ENCODE data around the gene PDE10A. TPM values are rescaled to one million over a fixed set of nuclear protein-coding genes. Genes with fewer than 3 reads are reported as not detected.
"Not testable (repeated sequence)": the region's sequence is repeated elsewhere in the genome, so short reads cannot be mapped to it uniquely, and the experiment has no call there.

The PDE10A gene
- total and polyA plus RNA-seq, 2 donors = 1.8 to 26.6 TPM

GRCh38 chr6:165545806-165546205 lies 117.2 kb downstream of the PDE10A start:
- Histone ChIP-seq H3K4me1 (ENCODE audit: insufficient read depth) (peaks cover 1% of the 10 kb centered on the region), H3K27ac (ENCODE audit: low read depth) (no peak overlapping the region), H3K4me3 (ENCODE audit: low read depth, low read length) (no peak overlapping the region), H3K36me3 (ENCODE audit: insufficient read depth) (no peaks in the 10 kb centered on the region)
- 40% methylated on average over 2 of the region's 2 CpGs for WGBS
- no peak for DNase-seq (ENCODE audit: extremely low spot score)

GRCh38 chr6:165543781-165544180 lies 119.3 kb downstream of the PDE10A start:
- H3K27ac ChIP-seq (ENCODE audit: low read depth) = no peak overlapping the region
- 82% methylated on average over 4 of the region's 4 CpGs for WGBS
- H3K4me3 ChIP-seq (ENCODE audit: low read depth, low read length) = no peak overlapping the region
- no peak for DNase-seq (ENCODE audit: extremely low spot score)
- H3K4me1 ChIP-seq (ENCODE audit: insufficient read depth) = peaks cover 1% of the 10 kb centered on the region
- no peaks in the 10 kb centered on the region for H3K36me3 ChIP-seq (ENCODE audit: insufficient read depth)

GRCh38 chr6:165536911-165537310 lies 126.1 kb downstream of the PDE10A start:
- no peak for DNase-seq (ENCODE audit: extremely low spot score)
- H3K36me3 ChIP-seq (ENCODE audit: insufficient read depth) = no peaks in the 10 kb centered on the region
- WGBS = 91% methylated on average over 4 of the region's 4 CpGs
- H3K4me1 ChIP-seq (ENCODE audit: insufficient read depth) = no peaks in the 10 kb centered on the region
- H3K4me3 ChIP-seq (ENCODE audit: low read depth, low read length) = no peak overlapping the region
- H3K27ac ChIP-seq (ENCODE audit: low read depth) = no peak overlapping the region

- Histone ChIP-seq H3K27ac (ENCODE audit: low read depth) (no peak overlapping the region), H3K4me3 (ENCODE audit: low read depth, low read length) (no peak overlapping the region), H3K36me3 (ENCODE audit: insufficient read depth) (no peaks in the 10 kb centered on the region), H3K4me1 (ENCODE audit: insufficient read depth) (no peaks in the 10 kb centered on the region)
- DNase-seq (ENCODE audit: extremely low spot score) = no peak
- 88% methylated on average over 3 of the region's 3 CpGs for WGBS
Measured at GRCh38 chr6:165519316-165519715, 143.7 kb downstream of the PDE10A start.

- no peak overlapping the region for H3K4me3 ChIP-seq (ENCODE audit: low read depth, low read length)
- no peaks in the 10 kb centered on the region for H3K36me3 ChIP-seq (ENCODE audit: insufficient read depth)
- no peaks in the 10 kb centered on the region for H3K4me1 ChIP-seq (ENCODE audit: insufficient read depth)
- DNase-seq (ENCODE audit: extremely low spot score) = no peak
- 48% methylated on average over 6 of the region's 6 CpGs for WGBS
- H3K27ac ChIP-seq (ENCODE audit: low read depth) = no peak overlapping the region
Measured at GRCh38 chr6:165515963-165516624, 146.9 kb downstream of the PDE10A start.

GRCh38 chr6:165514621-165515020 lies 148.4 kb downstream of the PDE10A start:
- DNase-seq (ENCODE audit: extremely low spot score) = no peak
- H3K27ac ChIP-seq (ENCODE audit: low read depth) = no peak overlapping the region
- H3K4me1 ChIP-seq (ENCODE audit: insufficient read depth) = no peaks in the 10 kb centered on the region
- H3K36me3 ChIP-seq (ENCODE audit: insufficient read depth) = no peaks in the 10 kb centered on the region
- WGBS = 97% methylated on average over 4 of the region's 4 CpGs
- H3K4me3 ChIP-seq (ENCODE audit: low read depth, low read length) = no peak overlapping the region

- no peaks in the 10 kb centered on the region for H3K36me3 ChIP-seq (ENCODE audit: insufficient read depth)
- H3K4me1 ChIP-seq (ENCODE audit: insufficient read depth) = no peaks in the 10 kb centered on the region
- no peak for DNase-seq (ENCODE audit: extremely low spot score)
- no peak overlapping the region for H3K4me3 ChIP-seq (ENCODE audit: low read depth, low read length)
- no peak overlapping the region for H3K27ac ChIP-seq (ENCODE audit: low read depth)
Measured at GRCh38 chr6:165511807-165512206, 151.2 kb downstream of the PDE10A start.

GRCh38 chr6:165508321-165508869 lies 154.6 kb downstream of the PDE10A start:
- H3K36me3 ChIP-seq (ENCODE audit: insufficient read depth) = no peaks in the 10 kb centered on the region
- 34% methylated on average over 2 of the region's 2 CpGs for WGBS

GRCh38 chr6:165506657-165507056 lies 156.4 kb downstream of the PDE10A start:
- no peak overlapping the region for H3K4me3 ChIP-seq (ENCODE audit: low read depth, low read length)
- no peaks in the 10 kb centered on the region for H3K4me1 ChIP-seq (ENCODE audit: insufficient read depth)
- H3K36me3 ChIP-seq (ENCODE audit: insufficient read depth) = no peaks in the 10 kb centered on the region
- no peak overlapping the region for H3K27ac ChIP-seq (ENCODE audit: low read depth)
- 92% methylated on average over 2 of the region's 2 CpGs for WGBS
- no peak for DNase-seq (ENCODE audit: extremely low spot score)

More at GRCh38 chr6:165508321-165508869, 154.6 kb downstream of the PDE10A start:
- Histone ChIP-seq H3K4me1 (ENCODE audit: insufficient read depth) (no peaks in the 10 kb centered on the region), H3K27ac (ENCODE audit: low read depth) (no peak overlapping the region), H3K4me3 (ENCODE audit: low read depth, low read length) (no peak overlapping the region)
- DNase-seq (ENCODE audit: extremely low spot score) = no peak

GRCh38 chr6:165500214-165500907 lies 162.7 kb downstream of the PDE10A start:
- 65% methylated on average over 6 of the region's 6 CpGs for WGBS
- not testable (repeated sequence) for H3K4me3 ChIP-seq (ENCODE audit: low read depth, low read length); H3K4me1 ChIP-seq (ENCODE audit: insufficient read depth); H3K36me3 ChIP-seq (ENCODE audit: insufficient read depth); H3K27ac ChIP-seq (ENCODE audit: low read depth); DNase-seq (ENCODE audit: extremely low spot score)

GRCh38 chr6:165497472-165497871 lies 165.6 kb downstream of the PDE10A start:
- Histone ChIP-seq H3K27ac (ENCODE audit: low read depth) (no peak overlapping the region), H3K4me3 (ENCODE audit: low read depth, low read length) (no peak overlapping the region), H3K4me1 (ENCODE audit: insufficient read depth) (no peaks in the 10 kb centered on the region), H3K36me3 (ENCODE audit: insufficient read depth) (no peaks in the 10 kb centered on the region)
- no peak for DNase-seq (ENCODE audit: extremely low spot score)
- WGBS = 67% methylated on average over 4 of the region's 4 CpGs

- H3K4me3 ChIP-seq (ENCODE audit: low read depth, low read length) = no peak overlapping the region
- 80% methylated on average over 9 of the region's 9 CpGs for whole genome bisulfite sequencing
- H3K36me3 ChIP-seq (ENCODE audit: insufficient read depth) = no peaks in the 10 kb centered on the region
- no peak overlapping the region for H3K27ac ChIP-seq (ENCODE audit: low read depth)
- no peaks in the 10 kb centered on the region for H3K4me1 ChIP-seq (ENCODE audit: insufficient read depth)
- no peak for DNase-seq (ENCODE audit: extremely low spot score)
Measured at GRCh38 chr6:165488624-165489295, 174.3 kb downstream of the PDE10A start.

- Histone ChIP-seq H3K27ac (ENCODE audit: low read depth) (no peak overlapping the region), H3K4me1 (ENCODE audit: insufficient read depth) (no peaks in the 10 kb centered on the region), H3K4me3 (ENCODE audit: low read depth, low read length) (no peak overlapping the region), H3K36me3 (ENCODE audit: insufficient read depth) (no peaks in the 10 kb centered on the region)
- no peak for DNase-seq (ENCODE audit: extremely low spot score)
Measured at GRCh38 chr6:165487950-165488349, 175.1 kb downstream of the PDE10A start.

GRCh38 chr6:165487347-165487746 lies 175.7 kb downstream of the PDE10A start:
- Histone ChIP-seq H3K4me3 (ENCODE audit: low read depth, low read length) (no peak overlapping the region), H3K27ac (ENCODE audit: low read depth) (no peak overlapping the region), H3K36me3 (ENCODE audit: insufficient read depth) (no peaks in the 10 kb centered on the region), H3K4me1 (ENCODE audit: insufficient read depth) (no peaks in the 10 kb centered on the region)
- WGBS = 68% methylated on average over 4 of the region's 4 CpGs
- DNase-seq (ENCODE audit: extremely low spot score) = no peak

Measured in urinary bladder (tissue), 4 donors.